Neuronal stem cell (in vitro differentiated cells): Measurements from ENCODE around the gene PHKG2.

Experiments
- DNase-seq: peaks from one replicate; pipeline ENCODE4 v3.0.0-alpha.2; 2013; ENCODE audit warnings: low spot score
- H2AFZ ChIP-seq: one replicate; pipeline ENCODE4 v1.6.1; 2013; ENCODE audit warnings: mild to moderate bottlenecking, low read length, inconsistent platforms
- H2AK5ac ChIP-seq: 2 replicates; pipeline ENCODE4 v1.6.1; 2013; ENCODE audit warnings: low read depth, mild to moderate bottlenecking, inconsistent platforms, low read length, moderate library complexity, mixed read lengths
- H2BK120ac ChIP-seq: 2 replicates; pipeline ENCODE4 v1.6.1; 2013; ENCODE audit warnings: low read depth, mild to moderate bottlenecking, inconsistent platforms, low read length, moderate library complexity, mixed read lengths
- H2BK12ac ChIP-seq: one replicate; pipeline ENCODE4 v1.6.1; 2013; ENCODE audit warnings: low read length, inconsistent platforms
- H2BK15ac ChIP-seq: 2 replicates; pipeline ENCODE4 v1.6.1; 2013; ENCODE audit warnings: mild to moderate bottlenecking, low read length, inconsistent platforms, mixed read lengths
- H2BK5ac ChIP-seq: one replicate; pipeline ENCODE4 v1.6.1; 2013; ENCODE audit warnings: inconsistent platforms, mild to moderate bottlenecking, low read length, moderate library complexity
- H3K14ac ChIP-seq: one replicate; pipeline ENCODE4 v1.6.1; 2013; ENCODE audit warnings: low read length, inconsistent platforms
- H3K18ac ChIP-seq: 2 replicates; pipeline ENCODE4 v1.6.1; 2013; ENCODE audit warnings: low read length, inconsistent platforms
- H3K23ac ChIP-seq: 2 replicates; pipeline ENCODE4 v1.6.1; 2013; ENCODE audit warnings: low read depth, mild to moderate bottlenecking, mixed read lengths, low read length, inconsistent platforms; ENCODE audit not compliant: poor library complexity
- H3K27ac ChIP-seq: replicated peaks from 3 replicates; pipeline ENCODE4 v1.5.1; 2013; ENCODE audit warnings: low read length, inconsistent platforms
- H3K27me3 ChIP-seq, 3 experiments: 2 replicates each; pipeline ENCODE4 v1.6.1; 2013; ENCODE audit warnings: low read length in 3 of 3, mild to moderate bottlenecking in 2 of 3, inconsistent platforms in 1 of 3, low read depth in 1 of 3, mixed read lengths in 1 of 3, moderate library complexity in 1 of 3; ENCODE audit not compliant: control insufficient read depth in 3 of 3, insufficient read depth in 3 of 3
- H3K36me3 ChIP-seq, 2 donors: replicated peaks in 1 of 2; 2 replicates each; pipeline ENCODE4 v1.6.1; 2013; ENCODE audit warnings: low read length in 2 of 2; ENCODE audit not compliant: control insufficient read depth in 2 of 2, insufficient read depth in 2 of 2
- H3K4ac ChIP-seq: 2 replicates; pipeline ENCODE4 v1.6.1; 2013; ENCODE audit warnings: inconsistent platforms, mild to moderate bottlenecking, low read length, moderate library complexity
- H3K4me1 ChIP-seq, 2 donors: 1 replicate in 1 of 2; 2 replicates in 1 of 2; pipeline ENCODE4 v1.6.1; 2013; ENCODE audit warnings: low read length in 2 of 2, low read depth in 1 of 2; ENCODE audit not compliant: control insufficient read depth in 2 of 2, insufficient read depth in 1 of 2
- H3K4me2 ChIP-seq: one replicate; pipeline ENCODE4 v1.6.1; 2013; ENCODE audit warnings: mild to moderate bottlenecking, low read length, inconsistent platforms; ENCODE audit not compliant: insufficient read depth, poor library complexity, severe bottlenecking
- H3K4me3 ChIP-seq, 2 donors: 2 replicates each; pipeline ENCODE4 v1.5.1; 2013; ENCODE audit warnings: low read length in 2 of 2, mild to moderate bottlenecking in 2 of 2, inconsistent platforms in 1 of 2, moderate library complexity in 1 of 2
- H3K79me1 ChIP-seq: one replicate; pipeline ENCODE4 v1.6.1; 2013; ENCODE audit warnings: low read depth, mild to moderate bottlenecking, inconsistent platforms, low read length, moderate library complexity
- H3K9ac ChIP-seq: one replicate; pipeline ENCODE4 v1.6.1; 2013; ENCODE audit warnings: mild to moderate bottlenecking, low read depth, low read length, inconsistent platforms; ENCODE audit not compliant: poor library complexity
- H3K9me3 ChIP-seq, 2 donors: replicated peaks in 1 of 2; 2 replicates each; pipeline versions ENCODE3 to v1.6.1; 2013; ENCODE audit warnings: low read length in 2 of 2, mild to moderate bottlenecking in 2 of 2, inconsistent platforms in 1 of 2, low read depth in 1 of 2, mixed read lengths in 1 of 2, moderate library complexity in 1 of 2; ENCODE audit not compliant: control insufficient read depth in 2 of 2, insufficient read depth in 1 of 2
- H4K8ac ChIP-seq: one replicate; pipeline ENCODE4 v1.6.1; 2013; ENCODE audit warnings: low read depth, mild to moderate bottlenecking, inconsistent platforms, low read length, moderate library complexity
- H4K91ac ChIP-seq: one replicate; pipeline ENCODE4 v1.6.1; 2013; ENCODE audit warnings: low read length, low read depth, mild to moderate bottlenecking, inconsistent platforms; ENCODE audit not compliant: poor library complexity
- WGBS, 2 donors: extraction: QIAGEN DNeasy Blood & Tissue Kit; methylation state at CpG; one replicate each; pipeline ENCODE4 v1.1.7; 2013; ENCODE audit warnings: missing lambda C conversion rate in 2 of 2, mixed read lengths in 1 of 2; ENCODE audit not compliant: insufficient read length in 2 of 2, insufficient replicate concordance in 1 of 2; ENCODE audit errors: extremely low coverage in 2 of 2; 5-methylcytosine and 5-hydroxymethylcytosine counted together

PHKG2 gene

DNA sequence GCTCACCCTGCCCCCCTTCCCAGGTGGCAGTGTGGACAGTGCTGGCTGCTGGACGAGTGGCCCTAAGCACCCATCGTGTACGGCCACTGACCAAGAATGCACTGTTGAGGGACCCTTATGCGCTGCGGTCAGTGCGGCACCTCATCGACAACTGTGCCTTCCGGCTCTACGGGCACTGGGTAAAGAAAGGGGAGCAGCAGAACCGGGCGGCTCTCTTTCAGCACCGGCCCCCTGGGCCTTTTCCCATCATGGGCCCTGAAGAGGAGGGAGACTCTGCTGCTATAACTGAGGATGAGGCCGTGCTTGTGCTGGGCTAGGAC lies 8.5 kb downstream of the PHKG2 start:
- no peak overlapping the region for H2AFZ ChIP-seq
- H2BK12ac ChIP-seq: no peak overlapping the region
- peaks cover 23 to 75% of the 10 kb centered on the region in 2 donors for H3K36me3 ChIP-seq
- no peak overlapping the region for H3K4ac ChIP-seq
- H3K14ac ChIP-seq: no peak overlapping the region
- H3K27me3 ChIP-seq: no peaks in the 10 kb centered on the region
- no peak overlapping the region for H4K91ac ChIP-seq
- no peak for DNase-seq
- H4K8ac ChIP-seq: no peak overlapping the region
- no peak overlapping the region for H2BK15ac ChIP-seq
- no peak overlapping the region for H2BK5ac ChIP-seq
- no peak overlapping the region for H3K23ac ChIP-seq
- no peak overlapping the region for H2AK5ac ChIP-seq
- H3K4me2 ChIP-seq: no peak overlapping the region
- no peaks in the 10 kb centered on the region for H3K9me3 ChIP-seq
- no CpG with 5 or more reads among the region's 13 CpGs for WGBS, 2 donors
- peak overlapping the region in 1 of 2 donors; percentile 25 for H3K4me3 ChIP-seq
- H3K9ac ChIP-seq: no peak overlapping the region
- H3K79me1 ChIP-seq: peaks cover 6% of the 10 kb centered on the region
- no peak overlapping the region for H2BK120ac ChIP-seq
- peaks cover 0 to 9% of the 10 kb centered on the region in 2 donors for H3K4me1 ChIP-seq
- no peak overlapping the region for H3K18ac ChIP-seq
- H3K27ac ChIP-seq: no peak overlapping the region

DNA sequence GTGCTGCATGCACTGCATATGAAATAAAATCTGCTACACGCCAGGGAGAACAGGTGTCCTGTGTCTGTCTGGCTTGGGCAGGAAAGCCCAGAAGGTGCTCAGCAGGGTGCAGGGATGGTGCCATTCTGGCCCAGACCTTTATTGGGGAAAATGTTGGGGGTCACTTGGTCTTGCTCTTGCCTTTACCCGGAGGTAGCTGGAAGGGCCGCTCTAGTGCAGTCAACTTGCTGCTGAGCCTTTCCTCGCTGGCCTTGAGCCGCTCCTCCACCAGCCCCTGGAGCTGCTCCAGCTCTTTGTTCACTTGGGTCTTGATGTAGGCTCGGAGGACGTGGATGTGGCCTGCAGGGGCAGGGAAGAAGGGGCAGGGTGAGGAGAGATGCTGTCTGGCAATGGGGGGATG lies 9.1 kb downstream of the PHKG2 start:
- Histone ChIP-seq H3K18ac (no peak overlapping the region), H3K9me3 (no peaks in the 10 kb centered on the region), H3K36me3 (peaks cover 23 to 73% of the 10 kb centered on the region in 2 donors), H4K91ac (no peak overlapping the region), H3K4me2 (no peak overlapping the region), H2BK5ac (no peak overlapping the region), H4K8ac (no peak overlapping the region), H3K4ac (no peak overlapping the region), H3K14ac (no peak overlapping the region), H3K27ac (no peak overlapping the region), H3K9ac (no peak overlapping the region), H3K4me3 (peak overlapping the region in 1 of 2 donors; percentile 32), H3K23ac (no peak overlapping the region), H3K79me1 (peaks cover 6% of the 10 kb centered on the region), H2BK12ac (no peak overlapping the region), H2BK15ac (no peak overlapping the region), H2BK120ac (no peak overlapping the region), H2AFZ (no peak overlapping the region), H3K27me3 (no peaks in the 10 kb centered on the region), H3K4me1 (peaks cover 0 to 9% of the 10 kb centered on the region in 2 donors), H2AK5ac (no peak overlapping the region)
- WGBS, 2 donors: no CpG with 5 or more reads among the region's 7 CpGs
- no peak for DNase-seq

DNA sequence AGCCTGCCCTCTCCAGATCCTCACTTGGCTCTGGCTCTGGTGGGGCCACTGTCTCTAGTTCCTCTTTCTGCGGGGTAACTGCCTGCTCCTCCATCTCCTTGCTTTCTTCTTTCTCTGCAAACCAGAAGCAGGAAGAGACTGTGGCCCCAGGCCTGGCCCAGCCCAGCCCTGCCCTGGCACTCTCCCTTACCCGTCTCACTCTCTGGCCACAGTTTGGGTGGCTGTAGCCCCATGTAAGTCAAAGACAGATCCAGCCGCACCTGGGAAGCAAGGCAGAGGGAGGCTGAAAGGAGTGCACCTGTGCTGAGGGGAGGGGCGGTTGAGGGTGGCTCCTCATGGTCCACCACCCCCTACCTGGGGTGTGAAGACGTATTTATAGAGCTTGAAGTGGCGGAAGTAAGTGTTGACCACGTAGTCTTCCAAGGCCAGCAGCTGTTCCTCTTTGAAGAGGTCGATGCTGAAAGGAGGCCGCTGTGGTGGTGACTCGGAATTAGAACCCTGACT lies 10.8 kb downstream of the PHKG2 start:
- H3K18ac ChIP-seq: no peak overlapping the region
- H2AFZ ChIP-seq: no peak overlapping the region
- no peak overlapping the region for H3K4me3 ChIP-seq
- H3K4me2 ChIP-seq: no peak overlapping the region
- no peak overlapping the region for H3K9ac ChIP-seq
- H3K79me1 ChIP-seq: peaks cover 15% of the 10 kb centered on the region
- no peak overlapping the region for H2AK5ac ChIP-seq
- no peak overlapping the region for H3K27ac ChIP-seq
- H3K4ac ChIP-seq: no peak overlapping the region
- H3K27me3 ChIP-seq: no peaks in the 10 kb centered on the region
- H4K8ac ChIP-seq: no peak overlapping the region
- WGBS, 2 donors: no CpG with 5 or more reads among the region's 10 CpGs
- no peak overlapping the region for H2BK120ac ChIP-seq
- no peak overlapping the region for H3K23ac ChIP-seq
- no peak for DNase-seq
- H3K4me1 ChIP-seq: peaks cover 10 to 11% of the 10 kb centered on the region in 2 donors
- H4K91ac ChIP-seq: no peak overlapping the region
- no peak overlapping the region for H3K14ac ChIP-seq
- no peak overlapping the region for H2BK12ac ChIP-seq
- no peaks in the 10 kb centered on the region for H3K9me3 ChIP-seq
- no peak overlapping the region for H2BK5ac ChIP-seq
- H3K36me3 ChIP-seq: peaks cover 24 to 71% of the 10 kb centered on the region in 2 donors
- no peak overlapping the region for H2BK15ac ChIP-seq

DNA sequence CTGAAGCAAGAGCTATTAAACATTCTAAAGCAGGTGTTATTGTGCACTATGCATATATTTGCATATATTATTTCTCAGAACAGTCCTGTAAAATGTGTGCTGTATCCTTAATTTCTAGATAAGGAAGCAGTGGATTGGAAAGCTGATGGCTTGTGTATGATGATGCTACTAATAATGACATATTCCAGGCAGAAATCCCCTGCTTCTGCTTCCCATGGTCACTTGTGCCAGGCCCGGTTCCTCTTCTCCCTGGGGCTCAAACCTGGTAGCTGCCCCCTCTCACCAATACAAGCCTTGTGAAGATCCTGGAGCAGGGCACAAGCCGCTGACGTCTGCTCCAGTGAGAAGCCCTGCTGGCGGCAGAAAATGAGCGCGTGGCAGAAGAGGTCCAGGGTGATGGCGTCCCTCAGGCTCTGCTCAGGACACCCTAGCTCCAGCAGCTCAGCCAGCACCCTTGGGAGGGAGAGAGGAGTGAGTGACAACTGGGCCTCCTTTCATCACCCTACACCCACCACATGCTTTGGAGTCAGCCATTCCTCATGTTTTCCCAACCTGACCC lies 11.9 kb downstream of the PHKG2 start:
- Histone ChIP-seq H2BK12ac (peak overlapping the region; percentile 7), H4K8ac (no peak overlapping the region), H3K9me3 (no peaks in the 10 kb centered on the region), H3K18ac (no peak overlapping the region), H3K36me3 (peaks cover 35 to 71% of the 10 kb centered on the region in 2 donors), H3K79me1 (peaks cover 22% of the 10 kb centered on the region), H3K4me1 (peaks cover 10 to 11% of the 10 kb centered on the region in 2 donors), H2BK15ac (no peak overlapping the region), H3K9ac (no peak overlapping the region), H3K27ac (no peak overlapping the region), H2BK5ac (no peak overlapping the region), H3K4me3 (no peak overlapping the region), H3K23ac (no peak overlapping the region), H4K91ac (no peak overlapping the region), H3K27me3 (no peaks in the 10 kb centered on the region), H3K14ac (no peak overlapping the region), H2BK120ac (no peak overlapping the region), H2AFZ (no peak overlapping the region), H3K4ac (no peak overlapping the region), H2AK5ac (no peak overlapping the region), H3K4me2 (no peak overlapping the region)
- no peak for DNase-seq
- no CpG with 5 or more reads among the region's 7 CpGs for WGBS, 2 donors
